Peyer's patch (tissue), 4 donors: ENCODE measurements around the gene TSGA10IP. TPM values are rescaled to one million over a fixed set of nuclear protein-coding genes. Genes with fewer than 3 reads are reported as not detected.

Experiments used
- DNase-seq, 3 donors: peaks; one replicate each; pipeline ENCODE4 v3.0.0-alpha.2; 2017 to 2019
- H3K27ac ChIP-seq, 4 donors: fragments of 200-600 bp; sonication (generic); one replicate each; pipeline ENCODE4 v1.5.1; 2016 to 2019
- H3K27me3 ChIP-seq, 2 donors: fragments of 200-600 bp; sonication (generic); one replicate each; pipeline ENCODE4 v1.5.1; 2019
- H3K36me3 ChIP-seq, 3 donors: fragments of 200-600 bp; sonication (generic); one replicate each; pipeline ENCODE4 v1.5.1; 2016 to 2019
- H3K4me1 ChIP-seq, 4 donors: fragments of 200-600 bp; sonication (generic); one replicate each; pipeline ENCODE4 v1.5.1; 2016 to 2019
- H3K4me3 ChIP-seq, 4 donors: fragments of 200-600 bp; sonication (generic); 1 replicate in 3 of 4; 2 replicates in 1 of 4; pipeline ENCODE4 v1.5.1; 2016 to 2019; ENCODE audit warnings: mild to moderate bottlenecking in 1 of 4
- H3K9me3 ChIP-seq, 4 donors: fragments of 200-600 bp; sonication (generic); one replicate each; pipeline ENCODE4 v1.5.1; 2016 to 2019; ENCODE audit warnings: mild to moderate bottlenecking in 1 of 4
- POLR2A ChIP-seq, 2 donors: fragments of 450-650 bp; IDR thresholded peaks; one replicate each; pipeline ENCODE4 v1.5.1; 2017; ENCODE audit warnings: antibody characterized with exemption in 2 of 2, mild to moderate bottlenecking in 2 of 2, moderate library complexity in 2 of 2
- total RNA-seq, 4 donors: library from RNA; depleted of rRNA; stranded (reverse); fragments of >200 nt; gene quantifications; one replicate each; pipeline ENCODE4 v1.1.0, GENCODE V29; 2016
- TF ChIP-seq, protein P1 (sequence below), 6 experiments: fragments of 450-650 bp in 4 of 6; fragments of 200-600 bp in 2 of 6; sonication (generic) in 1 of 6; IDR thresholded peaks; one replicate each; pipeline ENCODE4 v1.5.1; 2017 to 2019; ENCODE audit warnings: antibody characterized with exemption in 6 of 6, mild to moderate bottlenecking in 3 of 6, moderate library complexity in 1 of 6

TSGA10IP gene
- total RNA-seq, 4 donors from 2014 or later = not detected

DNA sequence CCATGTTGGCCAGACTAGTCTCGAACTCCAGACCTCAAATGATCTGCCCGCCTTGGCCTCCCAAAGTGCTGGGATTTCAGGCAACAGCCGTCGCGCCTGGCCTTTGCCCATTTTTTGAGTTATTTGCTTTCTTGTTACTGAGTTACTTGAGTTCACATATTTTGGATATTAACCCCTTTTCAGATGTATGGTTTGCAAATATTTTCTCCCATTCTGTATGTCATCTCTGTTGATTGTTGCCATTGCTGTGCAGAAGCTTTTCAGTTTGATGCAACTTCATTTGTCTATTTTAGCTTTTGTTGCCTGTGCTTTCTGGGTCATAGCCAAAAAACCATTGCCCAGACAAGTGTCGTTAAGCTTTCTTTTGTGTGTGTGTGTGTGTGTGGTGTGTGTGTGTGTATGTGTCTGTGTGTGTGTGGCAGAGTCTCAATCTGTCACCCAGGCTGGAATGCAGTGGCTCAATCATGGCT lies 6.8 kb downstream of the TSGA10IP start:
- TF ChIP-seq, protein P1, sequence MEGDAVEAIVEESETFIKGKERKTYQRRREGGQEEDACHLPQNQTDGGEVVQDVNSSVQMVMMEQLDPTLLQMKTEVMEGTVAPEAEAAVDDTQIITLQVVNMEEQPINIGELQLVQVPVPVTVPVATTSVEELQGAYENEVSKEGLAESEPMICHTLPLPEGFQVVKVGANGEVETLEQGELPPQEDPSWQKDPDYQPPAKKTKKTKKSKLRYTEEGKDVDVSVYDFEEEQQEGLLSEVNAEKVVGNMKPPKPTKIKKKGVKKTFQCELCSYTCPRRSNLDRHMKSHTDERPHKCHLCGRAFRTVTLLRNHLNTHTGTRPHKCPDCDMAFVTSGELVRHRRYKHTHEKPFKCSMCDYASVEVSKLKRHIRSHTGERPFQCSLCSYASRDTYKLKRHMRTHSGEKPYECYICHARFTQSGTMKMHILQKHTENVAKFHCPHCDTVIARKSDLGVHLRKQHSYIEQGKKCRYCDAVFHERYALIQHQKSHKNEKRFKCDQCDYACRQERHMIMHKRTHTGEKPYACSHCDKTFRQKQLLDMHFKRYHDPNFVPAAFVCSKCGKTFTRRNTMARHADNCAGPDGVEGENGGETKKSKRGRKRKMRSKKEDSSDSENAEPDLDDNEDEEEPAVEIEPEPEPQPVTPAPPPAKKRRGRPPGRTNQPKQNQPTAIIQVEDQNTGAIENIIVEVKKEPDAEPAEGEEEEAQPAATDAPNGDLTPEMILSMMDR (IDR thresholded peaks at IDR 0.05) = no peak
- no peak for TF ChIP-seq POLR2A (IDR thresholded peaks at IDR 0.05)
- no peak overlapping the region for H3K4me3 ChIP-seq
- H3K36me3 ChIP-seq = no peaks in the 10 kb centered on the region
- no peak overlapping the region for H3K27ac ChIP-seq
- no peak for DNase-seq
- peaks cover 0 to 2% (median 0%) of the 10 kb centered on the region in 4 donors for H3K4me1 ChIP-seq
- no peaks in the 10 kb centered on the region for H3K9me3 ChIP-seq
- no peaks in the 10 kb centered on the region for H3K27me3 ChIP-seq

DNA sequence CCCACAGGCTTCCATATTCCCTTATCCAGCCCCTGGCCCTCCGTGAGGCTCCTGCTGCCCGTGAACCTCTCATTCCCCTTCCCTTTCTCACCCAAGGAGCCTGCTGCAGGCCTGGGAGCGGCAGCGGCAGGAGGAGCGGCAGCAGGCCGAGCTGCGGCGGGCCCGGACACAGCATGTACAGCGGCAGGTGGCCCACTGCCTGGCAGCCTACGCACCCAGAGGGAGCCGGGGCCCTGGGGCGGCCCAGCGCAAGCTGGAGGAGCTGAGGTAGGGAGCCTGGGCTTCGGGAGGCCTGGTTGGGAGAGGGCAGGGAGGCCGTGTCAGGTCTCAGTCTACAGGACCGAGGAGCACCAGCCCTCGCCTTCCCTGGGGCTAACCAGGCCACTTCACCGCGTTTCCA lies 8.2 kb downstream of the TSGA10IP start:
- no peaks in the 10 kb centered on the region for H3K27me3 ChIP-seq
- peaks cover 0 to 5% (median 0%) of the 10 kb centered on the region in 4 donors for H3K4me1 ChIP-seq
- H3K9me3 ChIP-seq = no peaks in the 10 kb centered on the region
- no peak overlapping the region for H3K27ac ChIP-seq
- TF ChIP-seq, protein P1 (IDR thresholded peaks at IDR 0.05) = no peak
- no peak for DNase-seq
- H3K36me3 ChIP-seq = no peaks in the 10 kb centered on the region
- no peak overlapping the region for H3K4me3 ChIP-seq

GRCh38 chr11:65954771-65955170 lies 9.5 kb downstream of the TSGA10IP start:
- no peaks in the 10 kb centered on the region for H3K9me3 ChIP-seq
- no peak overlapping the region for H3K4me3 ChIP-seq
- H3K4me1 ChIP-seq = peaks cover 0 to 5% (median 0%) of the 10 kb centered on the region in 4 donors
- H3K27me3 ChIP-seq = no peaks in the 10 kb centered on the region
- H3K27ac ChIP-seq = no peak overlapping the region
- TF ChIP-seq POLR2A (IDR thresholded peaks at IDR 0.05) = no peak
- TF ChIP-seq, protein P1 (IDR thresholded peaks at IDR 0.05) = no peak
- DNase-seq = no peak
- H3K36me3 ChIP-seq = no peaks in the 10 kb centered on the region

DNA sequence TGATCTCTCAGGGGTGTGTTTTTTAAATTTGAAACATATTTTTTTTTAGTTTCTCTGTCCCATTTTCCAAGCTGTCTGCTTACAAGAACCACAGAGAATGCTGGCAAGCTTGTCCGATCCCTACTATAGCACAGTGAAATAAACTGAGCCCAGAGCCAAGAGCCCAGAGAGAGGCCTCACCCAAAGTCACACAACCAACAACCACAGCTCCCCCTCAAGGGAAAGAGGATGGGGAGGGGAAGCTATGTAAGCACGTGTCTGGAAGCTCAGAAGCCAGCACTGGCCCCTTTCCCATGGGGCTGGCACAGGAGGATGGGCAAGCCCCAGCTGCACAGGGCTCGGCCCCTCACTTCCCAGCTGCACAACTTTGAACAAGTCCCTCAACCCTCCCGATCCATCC lies 13.0 kb downstream of the TSGA10IP start:
- Histone ChIP-seq H3K36me3 (no peaks in the 10 kb centered on the region), H3K4me3 (no peak overlapping the region), H3K9me3 (no peaks in the 10 kb centered on the region), H3K27ac (no peak overlapping the region), H3K4me1 (peaks cover 6 to 16% (median 13%) of the 10 kb centered on the region in 4 donors), H3K27me3 (no peaks in the 10 kb centered on the region)
- TF ChIP-seq, protein P1 (IDR thresholded peaks at IDR 0.05) = no peak
- no peak for TF ChIP-seq POLR2A (IDR thresholded peaks at IDR 0.05)
- DNase-seq = no peak

DNA sequence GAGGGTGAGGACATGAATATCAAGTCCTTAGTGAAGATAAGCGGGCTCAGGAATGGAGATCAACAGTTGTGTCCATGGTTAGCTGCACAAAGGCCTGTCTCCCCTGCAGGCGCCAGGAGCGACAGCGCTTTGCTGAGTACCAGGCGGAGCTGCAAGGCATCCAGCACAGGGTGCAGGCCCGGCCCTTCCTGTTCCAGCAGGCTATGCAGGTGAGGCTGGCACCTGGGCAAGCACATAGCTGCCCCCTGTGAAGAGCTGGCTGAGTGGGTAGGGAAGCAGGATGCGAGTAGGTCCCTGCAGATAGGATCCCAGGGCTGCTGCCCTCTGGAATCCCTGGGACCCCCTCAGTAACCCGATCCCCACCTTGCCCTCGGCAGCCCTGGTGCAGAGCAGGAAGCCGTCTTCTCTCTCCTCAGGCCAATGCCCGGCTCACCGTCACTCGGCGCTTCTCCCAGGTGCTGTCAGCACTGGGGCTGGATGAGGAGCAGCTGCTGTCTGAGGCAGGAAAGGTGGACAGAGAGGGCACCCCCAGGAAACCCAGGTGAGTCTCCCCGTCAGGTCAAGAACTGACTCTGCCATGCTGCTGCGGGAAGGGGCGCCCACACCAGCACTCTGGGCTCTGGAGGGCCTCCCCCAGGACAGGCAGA lies 13.6 kb downstream of the TSGA10IP start:
- H3K4me3 ChIP-seq = no peak overlapping the region
- H3K27me3 ChIP-seq = no peaks in the 10 kb centered on the region
- H3K9me3 ChIP-seq = no peaks in the 10 kb centered on the region
- no peak for DNase-seq
- no peak overlapping the region for H3K27ac ChIP-seq
- H3K36me3 ChIP-seq = peaks cover 0 to 3% (median 0%) of the 10 kb centered on the region in 3 donors
- TF ChIP-seq, protein P1 (IDR thresholded peaks at IDR 0.05) = no peak
- TF ChIP-seq POLR2A (IDR thresholded peaks at IDR 0.05) = no peak
- peaks cover 6 to 20% (median 17%) of the 10 kb centered on the region in 4 donors for H3K4me1 ChIP-seq
